T-helper 1 cell treated with Interleukin-12 subunit alpha and Interleukin-12 subunit beta and Interleukin-4 antibody, amounts not matched to agents 30 ng/mL and 1 ng/mL, for 36 hours (primary cell): Measurements from ENCODE around the gene MPIG6B. TPM values are rescaled to one million over a fixed set of nuclear protein-coding genes. Genes with fewer than 3 reads are reported as not detected.

Source experiments
- intact Hi-C: fragments of 100-400 bp; cut with micrococcal nuclease; formaldehyde crosslinking; loops from one replicate; pipeline ENCODE4 v1.15.1; 2024
- total RNA-seq: library from RNA; stranded (reverse); gene quantifications from 2 replicates; pipeline ENCODE4 v1.2.3, GENCODE V29; 2022

Gene MPIG6B, protein sequence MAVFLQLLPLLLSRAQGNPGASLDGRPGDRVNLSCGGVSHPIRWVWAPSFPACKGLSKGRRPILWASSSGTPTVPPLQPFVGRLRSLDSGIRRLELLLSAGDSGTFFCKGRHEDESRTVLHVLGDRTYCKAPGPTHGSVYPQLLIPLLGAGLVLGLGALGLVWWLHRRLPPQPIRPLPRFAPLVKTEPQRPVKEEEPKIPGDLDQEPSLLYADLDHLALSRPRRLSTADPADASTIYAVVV
- not detected in 2 replicates for total RNA-seq

DNA sequence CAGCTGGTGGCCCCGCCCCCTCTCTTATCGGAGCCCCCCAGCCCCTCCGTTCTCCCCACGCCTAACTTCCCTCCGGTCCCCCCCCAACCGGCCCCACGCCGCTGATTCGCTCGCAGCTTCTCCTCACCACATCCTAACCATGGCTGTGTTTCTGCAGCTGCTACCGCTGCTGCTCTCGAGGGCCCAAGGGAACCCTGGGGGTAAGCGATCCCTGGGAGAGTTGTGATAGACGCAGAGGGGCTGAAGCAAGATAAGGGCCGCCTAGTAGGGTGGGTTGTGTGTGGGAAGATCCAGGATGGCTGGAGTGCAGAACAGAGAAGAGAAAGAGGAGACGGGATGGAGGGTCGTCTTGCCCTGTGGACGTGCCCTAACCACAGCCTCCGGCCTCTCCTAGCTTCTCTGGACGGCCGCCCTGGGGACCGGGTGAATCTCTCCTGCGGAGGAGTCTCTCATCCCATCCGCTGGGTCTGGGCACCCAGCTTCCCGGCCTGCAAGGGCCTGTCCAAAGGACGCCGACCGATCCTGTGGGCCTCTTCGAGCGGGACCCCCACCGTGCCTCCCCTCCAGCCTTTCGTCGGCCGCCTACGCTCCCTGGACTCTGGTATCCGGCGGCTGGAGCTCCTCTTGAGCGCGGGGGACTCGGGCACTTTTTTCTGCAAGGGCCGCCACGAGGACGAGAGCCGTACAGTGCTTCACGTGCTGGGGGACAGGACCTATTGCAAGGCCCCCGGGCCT lies at the start of gene MPIG6B:
Gene MPIG6B, plus strand, starts transcription at position 129 of the 735 bp plus-strand sequence. Its CDS starts 11 bp downstream, at position 140.
- intact Hi-C loops, result no loop called here

DNA sequence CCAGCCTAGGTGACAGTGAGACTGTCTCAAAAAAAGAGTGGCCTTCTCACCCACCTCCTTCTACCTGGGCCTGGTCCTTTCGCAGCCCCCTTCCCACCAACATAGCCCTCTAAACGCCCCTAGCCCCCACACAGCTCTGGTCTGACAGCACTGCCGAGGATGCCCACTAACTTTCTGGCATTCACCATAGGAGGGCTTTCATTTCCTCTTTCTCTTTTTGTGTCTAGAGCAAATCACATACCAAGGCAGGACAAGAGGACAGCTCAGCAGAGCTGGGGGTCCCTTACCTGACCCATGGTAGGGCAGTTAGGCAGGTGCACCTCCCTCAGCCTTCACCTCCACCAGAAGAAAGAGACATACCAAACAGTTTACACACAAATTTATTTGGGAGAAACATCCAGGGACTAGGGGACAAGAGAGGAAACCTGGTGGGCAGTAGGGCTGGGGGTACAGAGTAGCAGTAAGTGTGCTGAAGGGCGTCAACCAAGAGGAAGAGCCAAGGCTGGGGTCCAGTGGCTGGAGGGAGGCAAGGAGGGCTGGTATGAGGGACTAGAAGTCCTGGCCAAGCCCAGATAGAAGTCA lies 46.8 kb upstream of the MPIG6B start:
- intact Hi-C loops, result no loop called here

DNA sequence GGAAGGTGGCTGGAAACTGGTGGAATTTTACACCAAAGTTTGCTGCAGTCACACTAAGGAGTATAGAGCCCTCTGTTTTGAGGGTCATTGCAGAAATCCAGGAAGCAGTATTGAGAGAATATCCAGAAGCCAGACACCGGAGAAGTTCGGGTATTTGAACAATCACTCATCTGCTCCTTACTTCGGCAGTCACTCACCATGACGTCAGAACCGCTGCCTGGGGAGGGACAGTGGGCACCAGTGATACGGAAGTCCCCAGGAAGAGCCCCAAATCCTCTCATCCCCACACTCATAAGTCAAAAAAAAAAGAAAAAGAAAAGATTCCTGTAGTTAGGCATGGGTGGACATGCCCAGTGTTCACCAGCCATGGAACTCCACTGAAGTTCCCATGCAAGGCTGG lies 46.3 kb upstream of the MPIG6B start:
- intact Hi-C loops, result no loop called here

DNA sequence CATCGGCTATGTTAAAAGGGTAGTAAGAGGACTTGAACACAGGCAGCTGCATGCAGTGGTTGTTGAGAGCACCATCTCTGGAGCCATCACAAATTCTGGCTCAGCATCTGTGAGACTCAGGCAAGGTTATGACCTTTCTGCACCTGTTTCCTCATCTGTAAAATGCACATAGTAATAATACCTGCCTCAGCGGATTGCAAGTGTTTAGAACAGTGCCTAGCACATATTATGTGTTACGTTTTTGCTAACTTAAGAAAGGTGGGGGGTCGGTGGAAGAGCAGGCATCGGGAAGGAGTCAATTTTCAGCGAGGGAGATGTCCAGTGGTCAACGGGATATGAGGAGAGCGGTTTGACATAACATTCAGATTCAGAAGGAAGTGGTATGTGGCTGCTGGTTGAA lies 45.2 kb upstream of the MPIG6B start:
- intact Hi-C loops, result no loop called here

DNA sequence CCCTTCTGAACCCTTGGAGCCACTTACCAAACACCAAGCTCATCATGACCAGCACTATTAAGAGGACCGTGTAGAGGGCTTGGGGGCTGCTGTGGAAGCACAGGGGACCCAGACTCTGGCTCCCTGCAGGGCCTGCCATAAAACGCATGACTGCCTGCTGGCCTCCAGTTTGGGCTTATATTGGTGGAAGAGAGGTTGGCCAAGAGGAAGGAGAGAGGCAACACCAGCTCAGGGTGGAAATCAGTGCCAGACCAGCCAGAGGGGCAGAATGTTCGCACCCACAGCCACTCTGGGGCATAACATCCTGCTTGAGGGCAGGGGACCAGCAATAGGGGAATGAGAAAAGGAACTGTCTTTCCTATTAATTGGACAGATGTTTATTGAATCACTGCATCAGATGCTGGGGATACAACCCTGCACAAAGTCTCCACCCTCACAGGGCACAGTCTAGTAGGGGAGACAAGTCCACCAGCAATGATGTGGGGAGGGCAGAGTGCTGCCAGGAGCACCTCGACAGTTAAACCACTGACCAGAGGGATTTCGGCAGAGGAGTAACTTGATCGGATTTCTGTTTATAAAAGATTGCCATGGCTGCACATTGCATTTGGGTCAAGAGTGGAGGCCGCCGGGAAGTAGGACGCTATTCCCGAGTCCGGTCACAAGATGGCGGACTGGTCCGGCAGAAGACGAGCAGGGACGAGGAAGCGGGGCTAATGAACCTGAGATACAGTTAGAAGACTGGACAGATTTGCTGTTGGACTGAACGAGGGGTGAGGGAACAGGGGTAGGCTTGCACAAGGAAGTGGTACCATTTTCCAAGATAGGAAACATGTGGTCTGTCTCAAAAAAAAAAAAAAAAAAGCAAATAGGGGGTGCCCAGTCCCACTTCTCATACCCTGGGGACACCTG lies 42.7 kb upstream of the MPIG6B start, which contains the start of gene LY6G5C:
Gene LY6G5C, minus strand, starts transcription at position 842 of the 909 bp plus-strand sequence. Its CDS starts 694 bp downstream, at position 148.
- intact Hi-C loops, result loop anchor here (1.0 kb wide), 6 partner anchors 15 to 183 kb away; partner anchors contain the start of gene DDAH2

DNA sequence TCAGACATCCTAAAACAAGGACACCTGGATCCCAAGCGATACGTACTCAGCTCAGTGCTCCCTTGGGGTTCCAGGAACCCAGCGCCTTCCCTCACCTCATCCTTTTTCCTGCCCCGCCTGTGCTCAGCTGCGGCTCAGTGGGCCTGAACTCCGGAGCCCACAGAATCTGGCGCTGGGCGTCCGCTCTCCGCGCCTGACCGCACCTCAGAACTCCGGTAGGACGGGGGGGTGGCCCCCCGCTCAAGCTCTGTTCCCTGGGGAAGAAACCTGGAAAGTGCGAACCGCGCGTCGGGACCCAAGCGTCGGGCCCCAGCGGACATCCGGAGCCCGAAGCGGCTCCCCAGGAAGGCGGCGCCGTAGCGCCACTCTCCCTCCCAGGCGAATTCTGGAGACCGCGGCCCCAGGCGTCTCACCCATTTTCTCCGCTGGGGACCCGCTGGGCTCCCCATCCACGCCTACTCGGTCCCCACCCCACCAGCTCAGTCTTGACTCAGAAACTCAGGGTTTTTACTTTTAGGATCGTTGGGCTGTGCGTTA lies 42.0 kb upstream of the MPIG6B start:
- intact Hi-C loops, result loop anchor here (1.0 kb wide), 2 partner anchors 21 to 88 kb away; no protein-coding TSS in a partner anchor

DNA sequence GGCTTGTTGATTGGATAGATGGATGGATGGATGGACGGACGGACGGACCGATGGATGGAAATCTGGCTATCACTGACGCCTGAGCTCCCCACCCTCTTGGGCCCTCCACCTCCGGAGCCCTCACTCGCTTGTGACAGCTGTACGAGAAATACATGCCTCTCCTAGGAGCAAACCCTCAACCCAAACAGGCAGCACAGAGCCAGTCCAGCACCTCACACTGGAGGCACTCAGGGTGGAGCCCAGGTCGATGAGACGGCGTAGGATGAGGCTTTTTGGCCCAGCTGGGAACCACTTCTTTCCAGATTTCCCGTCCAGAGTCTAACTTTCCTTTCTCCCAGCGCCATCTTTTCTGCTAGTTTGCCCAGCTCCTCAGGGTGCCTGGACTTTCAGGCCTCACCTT lies 39.6 kb upstream of the MPIG6B start:
- intact Hi-C loops, result no loop called here

DNA sequence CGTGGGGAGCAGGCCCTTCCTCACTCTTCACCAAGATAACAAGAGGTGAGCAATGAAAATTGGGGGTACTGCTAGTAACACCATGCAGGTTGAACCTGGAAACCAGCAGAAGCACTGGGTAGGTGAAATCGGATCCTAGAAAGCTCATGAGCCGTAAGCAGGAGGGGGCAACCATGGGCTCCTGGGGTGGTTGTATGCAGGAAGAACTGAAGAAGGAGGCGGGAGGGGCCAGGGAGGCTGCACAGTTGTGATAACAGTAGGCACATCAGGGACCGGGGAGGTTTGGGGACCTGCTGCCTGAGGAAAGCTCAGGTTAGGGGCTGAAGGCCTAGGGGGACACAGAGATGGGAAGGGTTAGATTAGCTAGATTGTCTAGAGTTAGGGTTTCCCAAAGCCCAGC lies 36.7 kb upstream of the MPIG6B start:
- intact Hi-C loops, result no loop called here

DNA sequence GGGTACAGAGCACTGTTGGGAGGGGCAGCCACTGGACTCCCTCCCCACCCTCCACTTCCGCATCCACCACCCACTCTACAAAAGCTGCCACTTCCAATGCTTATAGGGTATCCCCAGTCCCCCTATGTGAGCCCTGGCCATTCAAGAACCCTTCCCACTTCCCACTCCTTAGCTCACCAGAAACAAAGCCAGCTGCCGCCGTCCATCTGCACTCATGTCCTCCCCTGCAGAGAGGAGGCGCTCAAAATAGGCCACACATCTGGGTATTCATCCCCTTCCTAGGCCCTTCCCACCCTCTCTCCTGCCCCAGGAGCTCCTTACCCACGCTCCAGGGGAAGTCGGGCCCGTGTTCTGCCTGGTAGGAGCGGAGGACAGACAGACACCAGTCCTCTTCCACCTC lies 35.9 kb upstream of the MPIG6B start:
- intact Hi-C loops, result no loop called here

DNA sequence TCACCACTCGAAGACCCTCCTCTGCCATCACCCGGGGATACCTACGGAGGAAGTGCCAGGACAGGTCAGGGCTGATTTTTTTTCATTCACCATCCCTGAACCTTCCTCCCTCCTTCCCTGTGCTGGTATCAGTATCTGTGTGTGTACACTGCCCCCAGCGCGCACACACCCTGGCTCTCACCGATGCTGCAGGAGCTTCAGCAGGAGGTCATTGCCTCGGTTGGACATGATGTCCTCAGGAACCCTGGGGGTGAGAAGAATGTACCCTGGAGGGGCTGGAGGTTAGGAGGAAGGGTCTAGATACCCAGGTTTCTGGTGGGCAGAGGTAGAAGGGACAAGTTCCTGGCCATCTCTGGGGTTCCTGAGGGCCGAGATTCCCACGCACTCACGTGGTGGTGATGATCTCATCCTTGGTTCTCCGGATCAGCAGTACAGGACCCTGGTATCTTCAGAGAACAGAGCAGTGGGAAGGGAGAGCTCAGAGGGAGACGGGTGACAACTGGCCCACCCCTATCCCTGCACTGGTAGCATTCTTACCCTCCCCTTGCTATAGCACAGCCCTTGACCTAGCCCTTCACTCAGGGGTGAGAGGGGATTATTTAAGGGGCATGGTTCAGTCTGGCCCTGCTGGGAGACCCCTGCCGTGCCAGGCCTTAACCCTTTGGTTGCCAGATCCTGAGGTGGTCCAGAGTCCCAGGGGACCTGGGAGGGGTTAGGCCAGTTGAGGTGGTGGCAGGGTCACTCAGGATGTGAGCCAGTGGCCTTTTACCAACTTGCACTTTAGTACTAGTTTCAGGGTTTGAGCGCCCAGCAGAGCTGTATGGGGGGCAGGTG lies 35.1 kb upstream of the MPIG6B start:
- intact Hi-C loops, result no loop called here

DNA sequence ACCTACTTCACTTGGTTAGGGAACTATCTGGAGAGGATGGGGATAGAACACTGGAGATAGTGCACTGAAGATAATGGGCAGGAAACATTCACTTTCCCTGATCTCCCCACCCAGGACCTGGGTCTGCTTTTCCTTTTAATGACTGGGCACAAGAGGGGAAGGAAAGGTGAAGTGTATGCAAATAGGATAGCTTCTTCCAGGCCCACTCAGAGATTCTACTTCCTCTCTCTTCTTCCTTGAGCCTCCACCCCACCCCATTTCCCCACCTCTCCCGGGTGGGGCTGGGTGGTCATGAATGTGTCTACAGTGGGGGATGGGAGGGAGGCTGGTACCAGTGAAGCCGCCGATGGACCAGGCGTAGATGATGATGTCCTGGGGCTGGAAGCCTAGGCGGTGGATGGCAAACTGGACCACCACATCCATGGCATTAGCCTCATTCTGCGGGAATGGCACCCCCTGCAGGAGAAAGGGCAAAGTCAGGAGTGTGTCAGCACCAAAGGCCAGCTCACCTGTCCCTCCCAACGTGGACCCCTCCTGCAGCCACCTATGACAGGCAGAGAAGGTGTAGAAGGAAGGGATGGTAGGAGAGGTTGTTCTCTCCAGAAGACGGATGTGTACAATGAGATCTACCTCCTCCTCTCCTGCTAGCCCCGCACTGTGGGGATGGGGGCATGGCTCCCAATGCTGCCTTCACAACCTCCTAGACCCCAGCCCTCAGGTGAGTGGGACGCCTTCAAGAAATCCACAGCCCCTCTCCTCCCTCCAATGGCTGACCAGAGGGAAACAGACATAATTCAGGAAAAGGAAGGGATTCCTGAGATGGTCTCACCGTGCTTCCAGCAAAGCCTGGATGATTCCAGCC lies 33.7 kb upstream of the MPIG6B start:
- intact Hi-C loops, result no loop called here

DNA sequence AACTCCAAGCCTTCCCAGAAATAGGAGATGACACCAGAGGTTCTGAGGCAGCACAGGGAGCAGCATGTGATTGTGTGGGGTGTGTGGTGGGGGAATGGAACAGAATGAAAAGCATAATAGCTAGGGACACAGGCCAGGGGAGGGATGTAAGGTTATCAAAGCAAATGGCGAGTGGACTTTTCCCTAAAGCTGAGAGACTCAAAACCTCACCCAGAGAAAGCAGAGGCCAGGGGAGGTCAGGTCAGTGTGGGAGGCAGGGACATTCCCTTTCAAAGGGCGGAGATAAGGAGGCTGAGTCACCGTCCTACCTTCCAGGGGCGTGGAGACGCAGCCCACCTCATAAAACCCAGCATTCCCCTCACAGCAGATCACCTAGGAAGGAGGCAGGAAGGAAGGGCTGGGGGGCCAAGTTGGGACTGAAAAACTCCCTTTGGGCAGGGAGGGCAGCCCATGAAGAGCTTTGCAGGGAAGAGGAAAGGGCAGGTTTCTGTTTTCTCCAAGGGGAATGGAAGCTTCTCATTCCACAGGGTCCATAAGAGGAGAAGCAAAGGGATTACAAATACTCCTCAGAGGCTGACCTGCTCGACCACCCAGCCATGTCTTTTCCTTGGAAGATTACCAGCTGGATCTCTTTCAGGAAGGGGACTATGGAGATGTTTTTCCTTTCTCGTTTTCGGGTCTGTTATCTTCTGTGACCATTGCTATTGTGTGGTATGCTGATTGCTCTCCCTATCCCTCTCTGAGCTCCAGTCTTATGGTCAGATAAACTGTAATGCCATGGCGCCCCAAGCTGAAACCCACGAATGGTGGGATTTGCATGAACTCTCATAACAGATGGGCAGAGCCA lies 32.7 kb upstream of the MPIG6B start:
- intact Hi-C loops, result no loop called here

DNA sequence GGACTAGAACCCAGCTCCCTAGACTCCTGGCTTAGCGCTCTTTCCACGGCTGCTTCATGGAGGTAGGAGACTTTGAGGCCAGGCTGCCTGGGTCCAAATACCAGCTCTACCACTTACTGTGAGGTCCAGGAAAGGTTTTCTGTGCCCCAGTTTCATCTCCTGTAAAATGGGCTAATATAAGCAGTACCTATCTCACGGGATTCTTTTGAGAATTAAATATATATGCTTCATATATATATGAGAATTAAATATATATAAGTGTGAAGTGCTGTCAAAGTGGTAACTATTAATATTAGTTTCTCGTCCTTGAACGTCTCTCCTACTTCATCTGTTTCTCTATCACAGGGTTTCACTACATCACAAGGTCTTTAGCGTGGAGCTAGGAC lies 32.1 kb upstream of the MPIG6B start:
- intact Hi-C loops, result no loop called here

DNA sequence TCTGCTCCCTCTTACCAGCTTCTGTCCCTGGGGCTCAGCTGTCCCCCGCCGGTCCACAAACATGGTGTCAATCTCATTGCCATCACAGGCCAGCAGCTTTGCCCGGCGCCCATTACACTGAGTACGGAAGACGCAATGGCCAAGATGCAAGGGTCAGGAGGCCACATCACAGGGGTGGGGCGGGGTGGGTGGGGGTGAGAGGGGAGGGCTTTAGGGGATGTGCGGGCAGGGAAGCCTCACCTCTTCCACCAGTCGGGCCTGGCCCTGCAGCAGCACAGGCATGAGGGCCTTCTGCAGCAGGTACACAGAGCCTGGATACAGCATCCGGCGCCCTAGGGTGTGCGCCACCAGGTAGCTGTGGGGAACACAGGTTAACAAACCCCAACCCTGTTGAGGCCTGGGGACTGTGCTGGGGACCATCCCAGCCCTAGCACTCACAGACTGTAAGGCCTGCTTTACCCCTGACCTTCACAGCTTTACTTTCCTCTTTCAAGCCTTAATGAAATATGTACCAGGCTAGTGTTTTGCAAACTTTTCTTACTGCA lies 31.5 kb upstream of the MPIG6B start:
- intact Hi-C loops, result no loop called here

DNA sequence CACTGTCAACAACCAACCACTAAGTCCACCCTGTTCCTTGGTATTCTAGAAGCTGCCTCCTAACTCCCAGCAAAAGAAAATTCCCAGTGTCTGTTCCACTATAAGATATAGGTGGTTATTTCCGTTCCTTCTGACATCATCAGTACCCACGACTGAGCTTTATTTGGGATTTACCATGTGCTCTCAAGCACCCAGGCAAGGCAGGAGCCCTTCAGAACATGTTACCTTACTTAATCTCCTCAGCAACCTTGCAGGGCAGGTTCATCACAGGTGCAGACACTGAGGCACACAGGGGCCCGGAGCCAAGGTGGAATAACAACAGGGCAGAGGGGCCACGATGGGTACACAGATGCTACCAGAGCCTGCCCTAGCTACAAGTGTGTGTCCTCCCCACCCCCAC lies 30.8 kb upstream of the MPIG6B start:
- intact Hi-C loops, result no loop called here

DNA sequence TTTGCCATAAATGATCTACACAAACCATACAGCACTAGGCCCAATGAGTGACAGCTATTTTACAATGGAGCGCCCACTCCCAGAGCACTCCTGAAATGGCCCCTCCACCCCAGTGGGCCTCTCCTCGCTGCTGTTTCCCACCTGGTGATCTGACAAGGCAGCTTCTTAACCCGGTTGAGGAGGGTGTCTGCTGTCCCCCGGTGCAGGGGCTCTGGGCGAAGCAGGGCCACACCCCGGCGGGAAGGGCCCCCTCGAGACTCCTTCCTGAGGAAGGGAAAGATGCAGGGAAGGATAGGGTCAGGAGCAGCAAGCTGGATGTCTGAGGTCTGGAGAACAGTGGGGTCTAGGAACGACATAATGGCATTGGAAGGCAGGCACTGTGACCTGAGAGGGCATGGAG lies 30.3 kb upstream of the MPIG6B start:
- intact Hi-C loops, result no loop called here

DNA sequence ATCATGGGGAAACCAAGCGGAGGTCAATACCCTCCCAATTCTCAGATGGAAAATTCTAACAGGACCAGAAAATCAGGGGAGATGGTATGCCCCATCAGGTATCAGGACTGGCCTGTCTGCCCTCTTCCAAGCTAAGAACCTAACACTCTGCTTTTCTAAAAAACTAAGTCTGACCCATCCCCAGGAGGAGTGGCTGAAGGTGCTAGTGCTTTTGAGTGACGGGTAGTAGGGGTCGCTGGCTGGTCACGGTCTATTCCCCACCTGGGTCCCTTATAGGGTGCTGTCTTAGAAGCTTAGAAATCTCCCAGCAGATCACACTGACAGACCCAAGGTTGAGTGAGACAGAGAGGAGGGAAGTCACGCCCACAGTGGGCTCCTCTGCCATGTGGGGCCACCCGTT lies 29.6 kb upstream of the MPIG6B start:
- intact Hi-C loops, result no loop called here

DNA sequence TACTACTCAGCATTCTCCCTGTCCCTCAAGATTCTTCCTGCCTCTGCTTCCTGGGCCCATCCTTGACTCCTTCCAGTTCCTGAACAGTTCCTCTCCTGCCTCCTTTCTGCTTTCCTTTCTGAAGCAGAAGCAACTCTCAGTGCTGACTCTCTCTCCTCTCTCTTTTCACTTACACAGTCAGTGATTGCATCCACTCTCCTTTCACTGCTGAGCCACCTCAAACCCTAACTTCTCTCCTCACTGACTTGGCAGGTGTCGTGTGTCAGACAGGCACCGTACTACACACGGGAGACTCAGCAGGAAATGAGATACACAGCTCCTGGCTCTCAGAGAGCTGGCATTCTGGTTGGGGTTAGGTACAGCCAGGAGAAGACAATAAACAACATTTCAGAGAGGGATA lies 25.6 kb upstream of the MPIG6B start:
- intact Hi-C loops, result no loop called here
